GM18907 (cell line): ENCODE results near the gene SPRR2G.
"Not testable (repeated sequence)": the region's sequence is repeated elsewhere in the genome, so short reads cannot be mapped to it uniquely, and the experiment has no call there.

ENCODE experiments used
- ATAC-seq: cut with Tn5 transposase; IDR thresholded peaks from one replicate; pipeline ENCODE4 v1.9.1; 2021; ENCODE audit warnings: mild to moderate bottlenecking, moderate library complexity; ENCODE audit not compliant: unreplicated experiment

Gene SPRR2G

GRCh38 chr1:153150846-153151245, at the start of gene SPRR2G:
SPRR2G (minus strand) TSS chr1:153150890; CDS start chr1:153150110, 780 bp downstream.
- no peak for ATAC-seq

DNA sequence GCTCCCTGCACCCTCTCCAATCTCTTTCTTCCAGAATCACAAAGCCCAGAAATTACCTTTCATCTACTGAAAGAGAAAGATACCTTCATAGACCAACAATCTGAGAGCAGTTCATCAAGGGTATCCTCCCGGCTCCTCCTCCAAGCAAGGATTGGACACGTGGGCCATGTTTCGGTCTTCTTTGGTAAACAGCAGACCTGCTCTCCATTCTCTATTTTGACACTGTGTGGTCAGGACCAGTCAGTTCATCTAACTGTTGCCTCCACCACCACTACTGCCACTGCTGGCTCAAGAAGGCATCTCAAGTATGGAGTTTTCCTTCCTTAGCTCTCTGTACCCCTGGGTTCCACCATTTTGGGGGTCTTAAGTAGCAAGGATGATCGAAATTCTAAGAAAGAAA, 44.5 kb upstream of the SPRR2G start:
- no peak for ATAC-seq

GRCh38 chr1:153194331-153195050, 43.8 kb upstream of the SPRR2G start:
- no peak for ATAC-seq

- ATAC-seq = no peak
Measured at GRCh38 chr1:153192697-153193096, 42.0 kb upstream of the SPRR2G start.

GRCh38 chr1:153190373-153190772, 39.7 kb upstream of the SPRR2G start:
- ATAC-seq = no peak

GRCh38 chr1:153188301-153188700, 37.6 kb upstream of the SPRR2G start:
- not testable (repeated sequence) for ATAC-seq

DNA sequence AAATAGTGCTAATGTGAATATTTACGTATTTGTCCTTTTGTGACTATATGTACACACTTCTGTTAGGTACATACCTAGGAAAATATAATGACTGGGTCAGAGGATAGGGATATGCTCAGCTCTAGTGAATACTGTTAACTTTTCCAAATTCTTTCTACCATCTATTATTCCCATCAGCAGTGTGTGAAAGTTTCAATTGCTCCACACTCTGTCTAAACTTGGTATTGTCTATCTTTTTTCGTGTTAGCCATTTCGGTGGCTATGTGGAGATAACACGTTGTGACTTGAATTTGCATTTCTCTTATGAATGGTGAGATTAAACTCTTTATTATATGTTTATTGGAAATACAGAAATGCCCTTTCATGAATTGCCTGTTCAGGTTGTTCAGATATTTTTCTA, 29.9 kb upstream of the SPRR2G start:
- no peak for ATAC-seq

GRCh38 chr1:153178922-153179321, 28.2 kb upstream of the SPRR2G start:
- ATAC-seq = no peak

DNA sequence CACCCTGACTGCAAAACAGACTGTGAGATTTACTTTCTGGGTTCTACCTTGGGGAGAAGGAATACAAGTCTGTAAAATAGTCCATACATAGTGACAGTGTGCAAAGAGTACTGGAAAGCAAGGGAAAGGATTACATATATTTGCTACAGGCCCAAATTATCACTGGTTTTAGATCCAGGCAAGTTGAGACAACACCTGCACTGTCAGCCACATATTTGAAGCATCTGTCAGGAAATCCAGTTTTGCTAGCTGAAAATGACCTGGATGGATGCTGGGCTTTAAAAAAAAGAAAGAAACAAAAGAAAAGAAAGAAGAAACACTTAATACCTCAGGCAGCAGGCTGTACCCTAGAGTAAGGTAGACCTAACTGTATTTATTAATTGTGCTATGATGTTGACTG, 23.9 kb upstream of the SPRR2G start:
- ATAC-seq = no peak

- no peak for ATAC-seq
Measured at GRCh38 chr1:153168686-153169085, 18.0 kb upstream of the SPRR2G start.

- ATAC-seq = no peak
Measured at GRCh38 chr1:153155541-153155940, 4.9 kb upstream of the SPRR2G start.

GRCh38 chr1:153152481-153152880, 1.8 kb upstream of the SPRR2G start:
- ATAC-seq = no peak

DNA sequence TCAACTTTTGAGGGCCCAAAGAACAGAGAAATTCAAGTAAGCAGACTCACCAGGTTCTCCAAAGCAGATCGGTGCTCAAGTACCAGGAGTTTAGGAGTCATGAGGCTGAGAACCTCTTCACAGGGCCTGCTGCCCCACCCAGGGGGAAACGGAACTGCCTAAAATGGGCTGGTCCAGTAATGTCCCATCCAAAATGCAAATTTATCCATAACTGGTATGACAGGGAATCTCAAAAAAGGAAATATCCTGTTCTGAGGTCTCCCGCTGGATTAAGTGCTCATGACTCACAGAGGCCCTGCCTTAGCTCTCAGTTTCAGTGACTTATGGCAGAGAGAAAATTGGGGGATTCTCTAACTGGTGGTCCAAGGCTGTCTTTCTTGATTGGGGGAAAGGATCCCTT, 9.3 kb downstream of the SPRR2G start:
- ATAC-seq = no peak

- ATAC-seq = no peak
Measured at GRCh38 chr1:153140484-153140883, 10.2 kb downstream of the SPRR2G start.

DNA sequence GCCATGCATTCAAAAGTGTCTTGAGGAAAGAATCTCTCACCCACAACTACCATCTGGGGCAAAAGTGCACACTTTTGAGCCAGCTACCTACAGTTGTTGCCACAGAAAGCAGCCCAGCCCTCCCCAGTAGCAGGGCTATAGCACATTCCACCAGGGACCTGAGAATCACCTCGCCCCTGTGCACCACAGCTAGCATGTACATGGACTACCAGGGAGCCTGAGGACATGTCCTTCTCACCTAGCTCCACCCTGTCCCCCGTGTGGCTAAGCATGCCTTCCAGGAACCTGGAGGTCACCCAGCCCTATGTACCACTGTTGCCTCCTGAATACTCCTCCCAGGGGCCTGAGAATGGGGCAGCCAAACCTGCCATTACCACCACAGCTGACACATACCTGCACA, 16.9 kb downstream of the SPRR2G start:
- ATAC-seq = no peak

GRCh38 chr1:153133267-153133666, 17.4 kb downstream of the SPRR2G start:
- no peak for ATAC-seq

DNA sequence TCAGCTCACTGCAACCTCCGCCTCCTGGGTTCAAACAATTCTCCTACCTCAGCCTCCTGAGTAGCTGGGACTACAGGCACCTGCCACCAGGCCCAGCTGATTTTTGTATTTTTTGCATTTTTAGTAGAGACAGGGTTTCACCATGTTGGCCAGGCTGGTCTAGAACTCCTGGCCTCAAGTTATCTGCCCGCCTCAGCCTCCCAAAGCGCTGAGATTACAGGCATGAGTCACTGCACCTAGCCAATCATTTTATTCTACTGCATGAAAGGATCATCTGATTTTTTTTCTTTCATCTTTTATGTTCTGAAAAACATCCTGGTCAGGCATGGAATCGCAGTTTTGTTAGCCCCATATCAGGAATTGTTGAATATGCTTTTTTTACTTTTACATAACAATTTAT, 22.0 kb downstream of the SPRR2G start:
- not testable (repeated sequence) for ATAC-seq

DNA sequence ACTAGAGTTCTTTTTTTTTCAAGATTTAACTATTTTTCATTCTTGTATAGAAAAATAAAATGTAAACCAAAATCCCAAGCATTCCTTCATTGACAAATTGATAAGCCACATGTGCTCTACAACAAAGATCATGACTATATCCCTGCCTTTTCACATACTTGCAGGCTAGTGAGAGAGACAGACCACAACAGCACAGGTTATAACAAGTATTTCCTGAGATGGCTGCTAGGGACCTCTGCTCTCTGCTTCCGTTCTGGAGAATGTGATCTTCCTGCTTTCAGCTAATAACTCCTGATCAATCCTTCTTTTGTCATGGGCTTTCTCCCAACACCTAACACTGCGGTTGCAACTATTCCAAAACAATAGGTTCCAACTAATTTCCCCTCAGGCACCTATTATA, 23.4 kb downstream of the SPRR2G start:
- no peak for ATAC-seq

GRCh38 chr1:153125536-153125935, 25.2 kb downstream of the SPRR2G start:
- no peak for ATAC-seq

- ATAC-seq = not testable (repeated sequence)
Measured at GRCh38 chr1:153123793-153124192, 26.9 kb downstream of the SPRR2G start.

GRCh38 chr1:153122831-153123421, 27.8 kb downstream of the SPRR2G start:
- no peak for ATAC-seq

DNA sequence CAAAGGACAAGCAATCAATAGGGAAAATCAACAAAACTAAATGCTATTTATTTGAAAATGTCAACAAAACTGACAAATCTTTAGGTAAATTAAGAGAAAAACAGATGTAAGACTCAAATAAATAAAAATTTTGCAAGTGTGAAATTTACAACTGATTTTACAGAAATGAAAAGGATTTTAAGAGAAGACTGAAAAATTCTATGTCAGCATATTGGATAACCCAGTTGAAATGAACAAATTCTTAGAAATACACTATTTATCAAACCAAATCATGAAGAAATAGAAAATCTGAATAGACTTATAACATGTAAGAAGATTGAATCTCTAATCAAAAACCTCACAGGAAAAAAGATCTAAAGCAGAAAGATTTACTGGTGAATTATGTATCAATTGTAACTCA, 29.7 kb downstream of the SPRR2G start:
- no peak for ATAC-seq

DNA sequence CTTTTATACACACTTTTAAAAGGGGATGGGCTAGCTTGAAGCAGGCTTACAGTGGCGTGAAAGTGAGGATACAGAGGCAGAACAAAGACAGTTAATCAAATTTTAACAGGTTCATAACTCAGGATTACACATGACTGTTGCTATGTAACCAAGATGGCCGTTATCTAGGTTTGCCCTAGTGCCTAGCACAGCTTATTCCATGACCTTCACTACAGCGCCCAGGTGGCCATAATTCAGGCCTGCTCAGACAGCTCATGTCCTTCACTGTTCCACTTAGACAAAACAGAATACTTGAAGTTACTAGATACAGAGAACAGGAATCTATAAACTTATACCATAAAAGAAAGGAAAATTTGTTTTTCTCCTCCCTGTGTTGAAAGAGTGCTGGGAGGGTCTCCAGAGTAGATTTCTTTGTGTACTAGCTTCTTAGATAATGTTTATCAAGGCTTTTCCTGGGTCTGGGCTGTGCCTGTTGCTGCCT, 31.2 kb downstream of the SPRR2G start:
- ATAC-seq = no peak
